ENCODE results near the gene POU5F1.

DNA sequence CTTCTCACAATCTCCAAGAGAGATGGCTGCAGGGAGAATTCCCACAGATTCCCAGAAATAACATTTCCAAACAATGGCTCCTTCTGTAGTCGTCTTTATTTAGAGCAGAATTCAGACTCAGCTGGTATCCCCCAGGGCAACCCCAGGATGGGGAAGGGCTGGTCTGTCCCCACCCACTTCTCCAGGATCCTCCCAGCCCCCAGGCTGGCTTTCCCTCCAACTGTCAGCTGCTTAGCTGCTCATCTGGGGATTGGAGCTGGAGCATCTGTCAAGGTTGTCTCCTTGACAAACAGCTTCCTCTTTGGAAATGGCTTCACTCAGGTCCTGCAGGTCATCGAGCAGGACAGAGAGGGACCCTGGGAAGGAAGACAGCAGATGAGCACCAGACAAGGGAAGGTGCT is 28.1 kb downstream of the POU5F1 start:
- TF ChIP-seq, protein P1, sequence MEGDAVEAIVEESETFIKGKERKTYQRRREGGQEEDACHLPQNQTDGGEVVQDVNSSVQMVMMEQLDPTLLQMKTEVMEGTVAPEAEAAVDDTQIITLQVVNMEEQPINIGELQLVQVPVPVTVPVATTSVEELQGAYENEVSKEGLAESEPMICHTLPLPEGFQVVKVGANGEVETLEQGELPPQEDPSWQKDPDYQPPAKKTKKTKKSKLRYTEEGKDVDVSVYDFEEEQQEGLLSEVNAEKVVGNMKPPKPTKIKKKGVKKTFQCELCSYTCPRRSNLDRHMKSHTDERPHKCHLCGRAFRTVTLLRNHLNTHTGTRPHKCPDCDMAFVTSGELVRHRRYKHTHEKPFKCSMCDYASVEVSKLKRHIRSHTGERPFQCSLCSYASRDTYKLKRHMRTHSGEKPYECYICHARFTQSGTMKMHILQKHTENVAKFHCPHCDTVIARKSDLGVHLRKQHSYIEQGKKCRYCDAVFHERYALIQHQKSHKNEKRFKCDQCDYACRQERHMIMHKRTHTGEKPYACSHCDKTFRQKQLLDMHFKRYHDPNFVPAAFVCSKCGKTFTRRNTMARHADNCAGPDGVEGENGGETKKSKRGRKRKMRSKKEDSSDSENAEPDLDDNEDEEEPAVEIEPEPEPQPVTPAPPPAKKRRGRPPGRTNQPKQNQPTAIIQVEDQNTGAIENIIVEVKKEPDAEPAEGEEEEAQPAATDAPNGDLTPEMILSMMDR (optimal IDR thresholded peaks at IDR 0.05 in 1 of 3, IDR thresholded peaks at IDR 0.05 in 1 of 3, conservative IDR thresholded peaks at IDR 0.05 in 1 of 3; ENCODE audit: extremely low read depth in 1 of 3, insufficient read depth in 2 of 3, low read length in 3 of 3), result no peak
- no peak for TF ChIP-seq EZH2 (IDR thresholded peaks at IDR 0.05; ENCODE audit: low read length)
